ENCODE measurements around the gene DGUOK. TPM values are rescaled to one million over a fixed set of nuclear protein-coding genes. Genes with fewer than 3 reads are reported as not detected.

The DGUOK gene
- total RNA-seq, 4 donors from 2014 or later: 10.2 to 25.2 (median 20.3) TPM

DNA sequence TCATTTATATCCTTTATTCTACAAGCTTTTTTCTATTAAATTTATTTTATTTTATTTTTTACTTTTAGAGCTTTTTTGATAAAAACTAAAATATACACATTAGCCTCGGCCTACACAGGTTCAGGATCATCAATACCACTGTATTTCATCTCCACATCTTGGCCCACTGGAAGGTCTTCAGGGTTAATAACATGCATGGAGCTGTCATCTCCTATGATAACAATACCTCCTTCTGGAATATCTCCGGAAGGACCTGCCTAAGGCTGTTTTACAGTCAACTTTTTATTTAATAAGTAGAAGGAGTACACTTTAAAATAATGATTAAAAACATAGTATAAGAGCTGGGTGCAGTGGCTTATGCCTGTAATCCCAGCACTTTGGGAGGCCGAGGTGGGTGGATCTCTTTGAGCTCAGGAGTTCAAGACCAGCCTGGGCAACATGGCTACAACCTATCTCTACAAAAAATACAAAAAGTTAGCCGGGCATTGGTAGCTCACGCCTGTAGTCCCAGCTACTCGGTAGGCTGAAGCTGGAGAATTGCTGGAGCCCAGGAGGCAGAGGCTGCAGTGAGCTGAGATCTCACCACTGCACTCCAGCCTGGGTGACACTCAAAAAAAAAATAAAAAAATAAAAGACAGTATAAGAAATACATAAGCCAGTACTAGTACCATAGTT, 15.7 kb upstream of the DGUOK start:
- H3K4me3 ChIP-seq: no peak overlapping the region
- H3K27me3 ChIP-seq: no peaks in the 10 kb centered on the region
- ATAC-seq: no peak
- intact Hi-C loops (cut with DNase I; ENCODE audit: low total_unique reads): no loop called here
- H3K36me3 ChIP-seq: no peaks in the 10 kb centered on the region
- H3K4me1 ChIP-seq: no peaks in the 10 kb centered on the region
- no peak overlapping the region for H3K27ac ChIP-seq
- no peak for DNase-seq
- TF ChIP-seq, protein P1, sequence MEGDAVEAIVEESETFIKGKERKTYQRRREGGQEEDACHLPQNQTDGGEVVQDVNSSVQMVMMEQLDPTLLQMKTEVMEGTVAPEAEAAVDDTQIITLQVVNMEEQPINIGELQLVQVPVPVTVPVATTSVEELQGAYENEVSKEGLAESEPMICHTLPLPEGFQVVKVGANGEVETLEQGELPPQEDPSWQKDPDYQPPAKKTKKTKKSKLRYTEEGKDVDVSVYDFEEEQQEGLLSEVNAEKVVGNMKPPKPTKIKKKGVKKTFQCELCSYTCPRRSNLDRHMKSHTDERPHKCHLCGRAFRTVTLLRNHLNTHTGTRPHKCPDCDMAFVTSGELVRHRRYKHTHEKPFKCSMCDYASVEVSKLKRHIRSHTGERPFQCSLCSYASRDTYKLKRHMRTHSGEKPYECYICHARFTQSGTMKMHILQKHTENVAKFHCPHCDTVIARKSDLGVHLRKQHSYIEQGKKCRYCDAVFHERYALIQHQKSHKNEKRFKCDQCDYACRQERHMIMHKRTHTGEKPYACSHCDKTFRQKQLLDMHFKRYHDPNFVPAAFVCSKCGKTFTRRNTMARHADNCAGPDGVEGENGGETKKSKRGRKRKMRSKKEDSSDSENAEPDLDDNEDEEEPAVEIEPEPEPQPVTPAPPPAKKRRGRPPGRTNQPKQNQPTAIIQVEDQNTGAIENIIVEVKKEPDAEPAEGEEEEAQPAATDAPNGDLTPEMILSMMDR (IDR thresholded peaks at IDR 0.05 in 4 of 5, conservative IDR thresholded peaks at IDR 0.05 in 1 of 5): no peak
- no peak for TF ChIP-seq POLR2A (IDR thresholded peaks at IDR 0.05)
- in situ Hi-C loops (cut with MboI; ENCODE audit: low sequenced_read_pairs in 4 of 4): no loop called here
- no peaks in the 10 kb centered on the region for H3K9me3 ChIP-seq

DNA sequence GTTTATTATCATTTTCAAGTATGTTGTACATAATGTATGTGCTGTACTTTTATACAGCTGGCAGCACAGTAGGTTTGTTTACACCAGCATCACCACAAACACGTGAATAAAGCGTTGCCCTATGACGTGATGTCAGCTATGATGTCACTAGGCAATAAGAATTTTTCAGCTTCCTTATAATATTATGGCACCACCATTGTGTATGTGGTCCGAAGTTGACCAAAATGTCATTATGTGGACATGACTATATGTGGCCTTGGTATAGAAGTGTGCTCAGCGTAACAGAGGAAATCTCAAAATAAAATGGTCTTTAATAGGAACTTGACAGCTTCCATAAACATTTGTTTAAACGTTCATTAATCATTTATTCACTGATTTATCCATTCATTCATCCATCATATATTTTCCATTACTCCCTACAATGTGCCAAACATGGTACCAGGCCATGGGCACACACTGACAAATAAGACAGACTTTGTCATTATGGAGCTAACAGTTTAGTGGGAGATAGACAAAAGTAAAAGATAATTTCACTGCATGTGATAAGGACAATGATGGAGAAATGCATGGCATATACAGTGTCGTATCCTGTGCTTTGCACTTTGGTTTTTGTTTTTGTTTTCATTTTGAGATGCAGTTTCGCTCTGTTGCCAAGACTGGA, 15.0 kb upstream of the DGUOK start:
- no peak overlapping the region for H3K27ac ChIP-seq
- in situ Hi-C loops (cut with MboI; ENCODE audit: low sequenced_read_pairs in 4 of 4) (no loop called here), intact Hi-C loops (cut with DNase I; ENCODE audit: low total_unique reads) (no loop called here)
- TF ChIP-seq POLR2A (IDR thresholded peaks at IDR 0.05): no peak
- TF ChIP-seq, protein P1 (IDR thresholded peaks at IDR 0.05 in 4 of 5, conservative IDR thresholded peaks at IDR 0.05 in 1 of 5): no peak
- no peak overlapping the region for H3K4me3 ChIP-seq
- H3K36me3 ChIP-seq: no peaks in the 10 kb centered on the region
- no peak for ATAC-seq
- no peaks in the 10 kb centered on the region for H3K9me3 ChIP-seq
- DNase-seq: no peak
- no peaks in the 10 kb centered on the region for H3K27me3 ChIP-seq
- H3K4me1 ChIP-seq: no peaks in the 10 kb centered on the region

DNA sequence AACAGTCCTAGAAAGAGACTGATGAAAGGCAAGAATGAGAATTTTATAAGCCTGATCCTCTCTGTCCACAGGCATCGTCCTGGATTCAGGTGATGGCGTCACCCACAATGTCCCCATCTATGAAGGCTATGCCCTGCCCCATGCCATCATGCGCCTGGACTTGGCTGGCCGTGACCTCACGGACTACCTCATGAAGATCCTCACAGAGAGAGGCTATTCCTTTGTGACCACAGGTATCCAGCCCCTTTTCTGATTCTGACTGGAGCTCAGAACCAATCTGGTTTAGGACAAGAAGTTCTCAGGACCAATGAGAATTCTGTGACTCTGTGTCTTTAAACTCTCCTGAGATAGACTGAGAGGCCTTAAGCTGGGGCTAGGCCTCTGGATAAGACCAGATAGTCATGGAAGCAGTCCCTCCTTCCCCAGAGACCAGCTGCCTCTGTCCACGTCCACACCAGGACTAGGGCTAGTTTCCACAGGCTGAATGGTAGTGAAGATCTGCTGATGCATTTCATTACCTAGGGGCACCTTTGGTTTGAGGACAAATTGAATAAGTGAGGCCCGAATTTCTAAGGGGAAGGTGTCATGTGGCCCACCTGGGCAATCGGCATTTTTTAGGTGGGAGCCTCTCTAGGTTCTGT, 13.1 kb upstream of the DGUOK start:
- no peaks in the 10 kb centered on the region for H3K36me3 ChIP-seq
- intact Hi-C loops (cut with DNase I; ENCODE audit: low total_unique reads): no loop called here
- TF ChIP-seq, protein P1 (IDR thresholded peaks at IDR 0.05 in 4 of 5, conservative IDR thresholded peaks at IDR 0.05 in 1 of 5): no peak
- no peak for TF ChIP-seq POLR2A (IDR thresholded peaks at IDR 0.05)
- peaks cover 0 to 4% (median 0%) of the 10 kb centered on the region in 3 donors for H3K27me3 ChIP-seq
- DNase-seq (no peak), ATAC-seq (no peak)
- no peaks in the 10 kb centered on the region for H3K4me1 ChIP-seq
- H3K9me3 ChIP-seq: no peaks in the 10 kb centered on the region
- in situ Hi-C loops (cut with MboI; ENCODE audit: low sequenced_read_pairs in 4 of 4): no loop called here
- no peak overlapping the region for H3K27ac ChIP-seq
- no peak overlapping the region for H3K4me3 ChIP-seq

DNA sequence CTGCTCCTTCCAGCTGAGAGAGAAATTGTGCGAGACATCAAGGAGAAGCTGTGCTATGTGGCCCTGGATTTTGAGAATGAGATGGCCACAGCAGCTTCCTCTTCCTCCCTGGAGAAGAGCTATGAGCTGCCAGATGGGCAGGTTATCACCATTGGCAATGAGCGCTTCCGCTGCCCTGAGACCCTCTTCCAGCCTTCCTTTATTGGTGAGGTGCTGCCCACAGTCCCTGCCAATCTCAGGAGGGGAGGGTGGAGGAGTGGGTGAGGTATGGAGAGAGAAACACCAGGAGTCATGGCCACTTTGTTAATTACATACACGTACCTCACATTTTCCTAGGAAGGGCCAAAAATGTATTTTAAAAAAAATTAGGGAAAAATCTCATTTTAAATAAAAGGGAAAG, 12.0 kb upstream of the DGUOK start:
- H3K9me3 ChIP-seq: no peaks in the 10 kb centered on the region
- DNase-seq (no peak), ATAC-seq (no peak)
- TF ChIP-seq POLR2A (IDR thresholded peaks at IDR 0.05): no peak
- TF ChIP-seq, protein P1 (IDR thresholded peaks at IDR 0.05 in 4 of 5, conservative IDR thresholded peaks at IDR 0.05 in 1 of 5): no peak
- peaks cover under 1 to 11% (median 3%) of the 10 kb centered on the region in 3 donors for H3K27me3 ChIP-seq
- no peak overlapping the region for H3K27ac ChIP-seq
- H3K4me1 ChIP-seq: no peaks in the 10 kb centered on the region
- in situ Hi-C loops (cut with MboI; ENCODE audit: low sequenced_read_pairs in 4 of 4) (no loop called here), intact Hi-C loops (cut with DNase I; ENCODE audit: low total_unique reads) (no loop called here)
- H3K4me3 ChIP-seq: no peak overlapping the region
- H3K36me3 ChIP-seq: no peaks in the 10 kb centered on the region
